ENCODE results near the gene TBX1.
"Not testable (repeated sequence)": the region's sequence is repeated elsewhere in the genome, so short reads cannot be mapped to it uniquely, and the experiment has no call there.

The TBX1 gene

DNA sequence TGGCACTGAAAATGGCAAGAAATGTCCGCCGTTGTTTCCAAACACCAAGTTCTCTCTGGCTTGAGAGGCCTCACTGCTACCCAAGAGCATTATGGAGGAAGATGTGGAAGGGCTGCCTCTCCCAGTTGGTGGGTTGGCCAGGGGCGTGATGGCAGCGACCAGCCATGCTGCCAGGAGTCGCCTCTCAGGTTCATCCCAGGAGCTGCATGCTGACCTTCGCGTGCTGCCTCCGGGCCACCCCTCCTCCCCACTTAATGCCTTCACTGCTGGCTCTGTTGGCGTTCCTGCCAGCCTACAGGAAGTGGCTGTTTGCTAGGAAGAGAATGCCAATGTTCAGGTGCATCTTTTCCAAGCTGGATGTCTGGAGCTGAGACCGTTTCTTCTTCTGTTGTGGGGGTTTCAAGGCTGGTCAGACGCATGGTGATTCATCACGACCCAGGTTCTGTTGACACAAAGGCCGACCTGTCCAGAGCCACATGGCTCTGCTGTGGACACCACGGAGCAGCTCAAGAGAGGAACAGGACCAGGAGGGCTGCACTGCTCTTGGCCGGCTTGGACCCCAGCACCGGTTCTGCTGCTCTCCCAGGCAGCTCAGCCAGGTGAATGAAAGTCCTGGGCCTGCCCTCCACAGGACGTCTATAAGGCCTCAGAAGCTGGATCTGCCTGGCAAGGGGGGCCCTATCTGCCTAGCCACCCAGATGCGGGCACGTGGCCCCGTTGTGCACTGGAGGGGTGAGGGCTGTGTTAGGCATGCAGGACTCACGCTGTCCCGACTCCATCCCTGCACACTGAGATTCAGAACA lies 25.1 kb downstream of the TBX1 start:
- DNase-seq: no peak

DNA sequence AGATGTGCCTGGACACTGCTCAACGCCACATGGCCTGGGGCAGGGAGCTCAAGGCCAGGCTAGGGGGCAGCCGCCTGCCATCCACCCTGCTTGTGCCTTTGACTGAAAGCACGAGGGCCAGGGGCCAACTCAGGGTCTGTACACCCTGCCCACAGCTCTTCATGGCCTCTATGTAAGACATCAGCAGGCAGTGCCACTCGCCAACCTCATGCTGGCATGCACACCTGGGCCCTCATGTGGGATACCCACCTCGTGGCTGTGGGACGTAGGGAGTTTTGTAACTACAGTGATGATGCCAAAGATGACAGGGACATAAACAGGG lies 25.6 kb downstream of the TBX1 start:
- no peak for DNase-seq

DNA sequence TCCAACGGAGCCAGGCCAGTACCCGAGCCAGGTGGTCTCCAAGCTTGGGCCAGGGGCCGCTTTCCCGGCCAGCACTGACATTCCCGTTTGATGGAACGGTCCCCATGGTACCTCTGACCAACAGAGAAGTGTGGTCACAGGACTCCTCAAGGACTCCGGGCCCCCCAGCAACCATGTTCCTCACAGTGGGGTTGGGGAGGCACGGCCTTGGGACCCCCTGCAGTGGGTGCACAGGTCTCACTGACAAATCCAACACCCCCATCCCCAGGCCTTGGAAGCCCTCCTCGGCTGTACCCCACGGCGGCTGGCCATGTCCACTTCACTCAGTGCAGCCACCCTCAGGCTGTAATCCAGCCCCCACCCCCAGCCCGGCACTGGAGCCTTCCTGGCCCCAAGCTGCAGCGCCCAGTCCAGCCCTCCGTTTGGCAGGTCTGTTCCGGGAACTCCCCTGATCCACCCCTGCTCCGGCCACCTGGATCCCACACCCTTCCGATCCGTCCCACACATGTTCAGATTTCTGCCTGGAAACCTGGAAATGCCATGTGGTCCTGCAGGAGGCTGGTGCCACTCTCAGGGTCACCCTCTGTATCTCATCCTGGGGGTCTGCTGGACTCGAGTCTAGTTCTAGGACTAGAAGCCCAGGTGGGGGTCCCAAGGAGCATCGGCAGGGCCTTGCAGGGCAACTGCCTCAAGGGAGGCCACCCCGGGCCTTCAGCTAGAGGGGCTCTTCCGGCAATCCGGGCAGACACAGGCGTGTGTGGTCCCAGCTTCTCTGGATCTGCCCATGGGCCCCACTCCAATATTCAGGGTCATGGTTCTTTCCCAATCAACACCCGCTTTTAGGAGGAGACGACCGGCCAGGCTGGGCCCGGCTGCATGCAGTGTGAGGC lies 26.6 kb downstream of the TBX1 start:
- DNase-seq: no peak

DNA sequence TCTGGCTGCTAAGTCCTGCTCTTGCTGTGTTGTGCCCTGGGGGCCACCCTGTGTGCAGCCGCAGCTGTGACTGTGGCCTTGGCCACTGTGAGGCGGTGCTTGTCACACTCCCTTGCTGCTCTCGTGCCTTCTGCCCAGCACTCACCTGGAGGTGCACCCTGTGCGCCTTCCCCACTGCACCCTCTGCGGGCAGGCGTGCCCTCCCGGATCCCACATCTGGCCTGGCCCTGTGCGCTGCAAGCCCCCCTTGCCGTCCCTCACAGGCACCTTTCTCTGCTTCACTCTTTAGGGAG lies 27.2 kb downstream of the TBX1 start:
- DNase-seq: no peak

DNA sequence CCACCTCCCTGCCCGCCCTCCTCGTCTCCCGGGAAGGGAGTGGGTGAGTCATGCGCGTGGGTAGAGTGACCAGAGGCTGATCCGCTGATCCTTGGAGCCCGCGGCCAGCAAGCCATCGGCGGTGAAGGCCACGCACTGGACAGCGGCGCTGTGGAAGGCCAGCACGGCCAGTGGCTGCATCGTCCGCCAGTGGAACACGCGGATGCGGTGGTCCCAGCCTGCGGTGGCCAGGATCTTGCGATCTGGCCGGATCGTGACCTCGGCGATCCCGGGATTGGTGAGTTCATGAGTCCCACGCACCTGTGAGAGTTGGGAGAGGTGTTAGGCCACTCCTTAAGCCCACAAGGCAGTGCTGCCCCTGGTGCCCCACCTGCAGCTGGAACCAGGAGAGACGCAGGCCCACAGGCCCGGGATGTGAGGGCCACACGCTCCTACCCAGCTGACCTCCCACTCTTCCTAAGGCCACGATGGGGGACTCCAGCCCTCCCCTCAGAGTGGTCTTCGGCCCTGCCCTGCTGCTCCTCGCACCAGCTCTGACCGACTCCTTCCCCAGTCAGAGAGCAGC lies 28.2 kb downstream of the TBX1 start:
- DNase-seq: no peak

DNA sequence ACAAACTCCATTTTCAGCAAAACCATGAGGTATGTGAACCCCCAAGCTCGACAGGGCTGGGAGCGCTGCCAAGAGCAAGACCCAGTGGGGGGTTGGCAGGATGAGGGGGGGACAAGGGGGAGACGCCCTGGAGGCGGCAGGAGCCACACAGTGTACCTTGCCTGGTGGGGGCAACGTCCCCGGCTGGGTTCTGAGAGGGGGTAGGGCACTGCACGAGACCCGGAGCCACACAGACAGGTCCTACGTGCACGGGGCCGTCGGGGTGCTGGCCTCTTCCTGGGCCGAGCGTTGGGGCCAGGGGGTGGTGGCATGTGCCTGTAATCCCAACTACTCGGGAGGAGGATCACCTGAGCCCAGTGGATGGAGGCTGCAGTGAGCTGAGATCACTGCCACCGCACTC lies 28.8 kb downstream of the TBX1 start:
- DNase-seq: no peak

DNA sequence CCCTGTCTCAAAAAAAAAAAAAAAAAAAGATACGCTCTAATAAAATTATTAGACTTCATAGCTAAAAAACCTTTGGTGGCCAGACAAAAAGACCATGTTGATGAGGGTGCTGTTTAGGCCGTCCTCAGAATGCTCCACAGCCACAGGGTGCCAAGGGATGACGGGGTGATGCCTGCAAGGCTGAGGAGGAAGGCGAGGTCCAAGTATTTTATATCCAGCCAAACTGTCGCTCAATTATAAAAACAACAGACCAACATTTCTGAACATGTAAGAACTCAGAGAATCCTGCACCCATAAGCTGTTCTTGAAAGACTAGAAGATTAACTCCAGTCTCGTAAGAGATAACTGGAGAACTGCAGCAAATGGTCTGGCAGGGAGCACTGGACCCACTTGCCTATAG lies 29.2 kb downstream of the TBX1 start:
- DNase-seq: no peak

DNA sequence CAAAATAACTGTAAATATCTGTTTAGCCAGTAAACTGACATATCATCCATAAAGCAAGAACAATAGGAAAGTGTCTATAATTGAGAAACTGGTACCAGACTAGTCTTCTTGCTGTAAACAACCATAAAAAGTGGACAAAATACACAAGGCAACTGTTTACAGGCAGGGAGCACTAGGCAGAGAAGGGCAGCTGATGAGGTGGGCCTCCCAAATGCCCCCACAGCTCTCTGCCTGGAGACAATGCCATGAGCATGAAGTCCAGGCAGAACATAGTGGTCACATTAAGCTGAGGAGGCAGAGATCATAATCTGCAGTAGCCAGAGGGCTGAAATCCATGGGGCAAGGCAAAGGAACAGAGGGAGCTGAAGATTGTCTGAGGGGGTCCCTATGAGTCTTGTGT lies 30.7 kb downstream of the TBX1 start:
- DNase-seq: no peak

DNA sequence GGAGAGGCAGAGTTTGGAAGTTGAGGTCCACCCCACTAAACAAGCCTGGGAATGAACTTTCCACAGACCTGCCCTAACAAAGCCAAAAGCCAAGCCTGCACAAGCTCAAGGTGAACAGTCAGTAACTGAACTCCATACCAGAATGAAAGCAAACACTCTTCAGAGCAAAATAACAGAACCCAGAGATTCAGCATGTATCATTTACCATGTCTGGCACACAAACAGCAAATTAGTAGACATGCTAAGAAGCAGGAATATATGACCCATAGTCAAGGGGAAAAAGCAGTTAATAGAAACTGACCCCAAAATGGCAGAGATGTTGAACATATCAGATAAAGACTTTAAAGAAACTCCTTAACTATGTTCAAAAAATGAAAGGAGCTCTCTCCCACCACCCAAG lies 31.3 kb downstream of the TBX1 start:
- no peak for DNase-seq

DNA sequence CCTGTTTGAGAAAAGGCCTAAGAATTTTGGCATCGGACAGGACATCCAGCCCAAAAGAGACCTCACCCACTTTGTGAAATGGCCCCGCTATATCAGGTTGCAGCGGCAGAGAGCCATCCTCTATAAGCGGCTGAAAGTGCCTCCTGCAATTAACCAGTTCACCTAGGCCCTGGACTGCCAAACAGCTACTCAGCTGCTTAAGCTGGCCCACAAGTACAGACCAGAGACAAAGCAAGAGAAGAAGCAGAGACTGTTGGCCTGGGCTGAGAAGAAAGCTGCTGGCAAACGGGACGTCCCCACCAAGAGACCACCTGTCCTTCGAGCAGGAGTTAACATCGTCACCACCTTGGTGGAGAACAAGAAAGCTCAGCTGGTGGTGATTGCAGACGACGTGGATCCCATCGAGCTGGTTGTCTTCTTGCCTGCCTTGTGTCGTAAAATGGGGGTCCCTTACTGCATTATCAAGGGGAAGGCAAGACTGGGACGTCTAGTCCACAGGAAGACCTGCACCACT lies 31.9 kb downstream of the TBX1 start:
- DNase-seq: not testable (repeated sequence)

DNA sequence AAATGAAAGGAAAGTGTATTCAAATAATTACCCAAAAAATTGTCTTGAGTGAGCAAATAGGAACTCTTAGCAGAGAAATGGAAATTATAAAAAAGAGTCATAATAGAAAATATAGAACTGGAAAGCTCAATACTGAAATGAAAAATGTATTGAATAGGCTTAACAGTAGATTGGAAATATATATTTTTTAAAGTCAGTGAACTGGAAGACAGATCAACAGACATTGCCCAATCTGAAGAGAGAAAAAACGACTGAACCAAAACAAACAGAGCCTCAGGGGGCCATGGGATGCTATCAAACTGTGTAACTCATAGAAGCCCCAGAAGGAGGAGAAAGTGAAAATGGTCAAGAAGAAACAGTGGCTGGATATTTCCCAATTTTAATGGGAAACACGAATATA lies 32.6 kb downstream of the TBX1 start:
- no peak for DNase-seq

DNA sequence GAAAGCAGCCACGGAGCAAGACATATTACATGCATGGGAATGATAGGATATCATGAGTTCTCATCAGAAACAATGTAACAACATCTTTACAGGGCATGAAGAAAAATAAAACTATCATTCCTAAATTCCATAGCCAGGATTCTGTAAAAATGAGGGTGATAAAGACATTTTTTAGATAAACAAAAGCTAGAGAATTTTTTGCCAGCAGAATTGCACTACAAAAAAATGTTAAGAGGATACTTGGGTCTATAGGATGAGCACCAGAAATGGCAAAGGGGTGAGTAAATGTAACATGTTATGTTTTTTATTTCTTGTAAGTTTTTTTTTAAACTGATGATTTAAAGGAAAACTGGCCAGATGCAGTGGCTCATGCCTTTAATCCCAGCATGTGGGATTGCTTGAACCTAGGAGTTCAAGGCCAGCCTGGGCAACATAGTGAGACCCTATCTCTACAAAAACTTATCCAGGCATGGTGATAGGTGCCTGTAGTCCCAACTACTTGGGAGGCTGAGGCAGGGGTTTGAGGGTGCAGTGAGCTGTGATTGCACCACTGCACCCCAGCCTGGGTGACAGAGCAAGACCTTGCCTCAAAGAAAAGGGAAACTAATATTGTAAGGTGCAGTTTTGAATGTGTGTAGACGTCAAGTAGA lies 33.2 kb downstream of the TBX1 start:
- DNase-seq: no peak

DNA sequence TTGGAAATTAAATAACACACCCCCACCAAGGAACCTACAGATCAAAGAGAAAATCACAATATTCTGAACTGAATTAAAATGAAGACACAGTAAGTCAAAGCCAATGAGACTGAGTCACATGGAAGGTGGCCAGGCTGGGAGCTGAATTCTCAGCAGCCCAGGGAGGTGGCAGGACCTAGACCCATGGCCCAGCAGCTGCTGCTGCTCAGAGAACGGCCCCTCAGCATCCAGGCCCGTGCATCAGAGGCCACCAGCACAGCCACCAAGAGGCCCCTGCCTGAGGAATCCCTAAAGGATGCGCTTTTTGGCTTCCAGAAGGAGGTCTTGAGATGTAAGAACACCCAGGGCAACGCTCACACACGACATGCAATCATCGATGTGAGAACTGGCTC lies 35.0 kb downstream of the TBX1 start:
- no peak for DNase-seq

DNA sequence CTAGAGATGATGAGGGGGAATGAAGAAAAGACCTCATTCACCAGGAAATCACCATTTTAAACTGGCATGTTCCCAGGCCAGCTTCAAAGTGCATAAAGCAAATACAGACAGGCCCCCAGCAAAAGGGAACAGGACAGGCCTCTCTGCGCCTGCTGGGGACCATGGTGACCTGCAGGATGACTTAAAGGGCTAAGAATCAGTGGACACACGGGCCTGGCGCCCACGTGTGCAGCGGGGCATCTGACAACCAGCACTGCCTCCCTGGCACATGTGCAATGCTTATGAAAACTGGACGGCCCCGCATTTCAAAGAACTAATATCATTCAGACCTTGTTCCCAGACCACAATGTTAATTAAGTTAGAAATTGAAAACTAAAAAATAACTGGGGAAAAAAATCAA lies 35.6 kb downstream of the TBX1 start:
- DNase-seq: no peak

DNA sequence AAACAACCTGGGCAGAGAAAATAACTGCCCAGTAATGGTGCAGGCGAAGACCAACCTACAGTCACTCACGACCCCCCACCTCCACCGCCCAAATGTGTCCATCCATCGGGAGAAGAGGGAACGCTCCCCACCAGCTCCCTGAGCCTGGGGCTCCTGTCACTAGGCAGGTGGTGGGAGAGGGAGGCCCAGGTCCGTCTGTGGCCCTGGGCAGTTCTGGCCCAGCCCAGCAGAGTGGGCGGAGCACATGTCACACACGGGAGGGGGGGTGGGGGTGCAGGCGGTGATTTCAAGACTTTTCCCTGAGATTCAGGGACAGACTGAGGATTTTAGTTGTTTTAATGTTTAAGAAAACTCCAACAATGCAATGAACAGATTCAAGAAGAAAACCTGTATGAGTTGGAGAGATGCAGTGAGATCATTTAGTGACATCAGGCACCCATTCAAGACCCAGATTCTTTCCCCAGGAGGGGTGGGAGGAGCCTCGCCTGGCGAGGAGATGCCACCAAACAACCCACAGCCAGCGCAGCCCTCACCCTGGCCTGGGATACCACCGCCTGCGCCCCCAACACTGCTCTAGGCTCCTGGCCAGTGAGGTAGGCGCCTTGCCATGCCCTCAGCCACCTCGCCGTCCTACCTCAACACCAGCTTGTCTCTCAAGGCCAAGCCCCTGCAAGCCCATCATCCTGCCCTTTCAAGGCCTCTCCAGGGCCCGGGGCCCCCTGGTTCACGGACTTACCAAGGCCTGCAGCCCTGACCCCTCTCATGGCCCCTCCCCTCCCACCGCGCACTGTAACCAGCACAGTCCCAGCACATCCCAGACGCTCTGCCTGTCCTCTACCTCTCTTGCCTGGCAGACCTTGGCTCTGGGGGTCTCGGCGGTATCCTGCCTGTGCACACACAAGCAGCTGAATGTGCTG lies 36.8 kb downstream of the TBX1 start:
- DNase-seq: no peak

DNA sequence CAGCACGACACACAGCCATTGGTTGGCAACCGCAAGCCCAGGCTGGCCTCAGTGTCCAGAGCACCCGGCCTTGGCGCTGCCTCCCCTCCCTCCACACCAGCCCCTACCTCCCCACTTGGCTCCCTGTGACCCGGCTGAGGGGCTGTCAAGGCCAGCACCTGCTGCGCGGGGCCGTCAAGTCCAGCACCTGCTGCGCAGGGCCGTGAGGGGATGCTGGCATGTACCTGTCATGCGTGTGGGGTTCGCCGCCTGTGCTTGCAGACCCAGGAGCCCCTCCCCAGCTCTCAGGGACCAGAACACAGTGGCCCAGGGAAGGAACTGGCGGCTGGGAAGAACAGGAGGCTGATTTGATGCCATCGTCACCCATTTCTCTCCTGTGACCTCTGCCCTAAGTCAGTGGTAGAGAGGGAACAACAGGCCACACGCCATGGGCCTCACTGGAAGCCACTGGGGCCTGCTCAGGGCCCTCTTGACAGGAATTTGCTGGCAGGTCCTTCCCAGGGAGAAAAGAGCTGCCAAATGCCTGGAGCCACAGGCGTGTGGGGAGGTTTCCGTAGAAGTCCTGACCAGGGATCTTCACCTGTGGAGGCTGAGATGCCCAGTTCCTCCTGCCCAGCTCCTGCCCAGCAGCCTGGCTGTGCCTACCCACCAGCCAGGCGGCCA lies 37.6 kb downstream of the TBX1 start:
- DNase-seq: no peak

DNA sequence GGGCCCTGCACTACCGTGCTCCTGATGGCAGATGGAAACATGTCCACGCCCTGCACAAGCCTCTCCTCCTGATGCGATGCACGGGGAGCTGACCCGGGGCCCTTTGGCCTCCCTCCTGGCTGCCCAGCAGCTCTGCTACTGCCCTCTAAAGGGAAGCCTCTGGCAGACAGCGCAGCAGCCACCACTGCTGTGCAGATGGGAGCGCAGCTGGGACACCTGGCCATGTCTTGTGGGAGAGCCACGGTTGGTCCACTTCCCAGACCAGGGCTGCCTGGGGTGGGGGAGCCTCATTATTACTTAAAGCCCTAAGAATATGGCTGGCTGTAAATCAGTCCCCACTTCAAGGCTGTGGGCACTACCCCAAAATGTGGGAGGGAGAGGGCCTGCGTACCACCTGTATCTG lies 38.3 kb downstream of the TBX1 start:
- DNase-seq: no peak

DNA sequence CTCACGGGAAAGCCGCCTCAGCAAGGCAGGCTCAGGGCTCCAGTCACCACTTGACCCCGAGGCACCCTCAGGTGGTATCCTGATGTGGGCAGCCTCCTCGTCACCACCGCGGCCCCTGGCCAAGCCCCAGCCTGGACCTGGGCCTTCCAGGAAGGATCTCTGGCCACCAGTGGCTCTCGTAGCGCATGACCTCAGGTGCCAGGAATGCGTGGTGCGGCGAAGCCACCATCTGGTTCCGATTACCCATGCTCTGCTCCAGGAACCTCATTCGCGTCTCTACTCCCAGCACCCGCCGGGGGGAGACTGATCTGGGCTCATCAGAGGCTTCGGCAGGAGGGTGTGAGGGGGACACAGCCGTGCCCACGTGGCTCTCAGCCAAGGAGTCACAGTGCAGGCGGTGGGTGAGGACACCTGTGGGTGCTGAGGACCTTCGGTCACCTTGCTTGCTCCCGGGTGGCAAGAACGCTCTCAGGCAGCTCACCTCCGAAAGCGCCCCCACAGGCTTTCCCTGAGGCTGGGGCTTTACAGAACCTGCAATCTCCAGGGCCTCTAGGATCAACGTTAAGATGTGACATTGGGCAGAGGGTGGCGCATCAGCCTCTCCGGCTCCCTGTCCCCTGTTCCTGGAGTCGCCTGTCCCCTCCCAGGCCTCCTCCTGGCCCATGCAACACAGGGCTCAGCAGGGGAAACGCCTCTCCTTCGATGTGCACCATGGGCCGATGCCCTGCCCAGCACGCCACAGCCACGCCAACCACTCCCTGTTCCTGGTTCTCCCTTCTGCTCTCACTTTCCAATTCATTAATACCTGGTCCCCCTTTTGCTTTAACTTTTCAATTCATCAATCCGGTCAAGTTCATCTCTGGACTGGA lies 39.0 kb downstream of the TBX1 start:
- DNase-seq: no peak

DNA sequence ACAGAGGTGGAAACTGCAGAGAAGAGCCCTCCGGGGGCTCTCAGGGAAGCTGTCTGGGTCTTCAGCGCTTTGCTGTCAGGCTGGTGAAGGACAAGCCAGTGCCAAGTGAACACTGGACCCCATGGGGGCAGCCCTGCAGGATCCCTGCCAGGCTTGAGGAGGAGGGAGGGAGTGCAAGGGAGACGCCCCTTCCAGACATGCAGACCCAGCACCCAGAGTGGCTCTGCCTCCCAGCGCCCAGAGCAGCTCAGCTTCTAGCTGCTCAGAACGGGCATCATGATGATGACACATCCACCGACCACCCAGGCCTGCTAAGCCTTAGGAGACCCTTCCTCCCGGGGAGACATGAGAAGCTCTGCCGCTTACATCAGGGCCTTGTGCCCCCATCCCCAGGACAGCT lies 39.7 kb downstream of the TBX1 start:
- DNase-seq: no peak

DNA sequence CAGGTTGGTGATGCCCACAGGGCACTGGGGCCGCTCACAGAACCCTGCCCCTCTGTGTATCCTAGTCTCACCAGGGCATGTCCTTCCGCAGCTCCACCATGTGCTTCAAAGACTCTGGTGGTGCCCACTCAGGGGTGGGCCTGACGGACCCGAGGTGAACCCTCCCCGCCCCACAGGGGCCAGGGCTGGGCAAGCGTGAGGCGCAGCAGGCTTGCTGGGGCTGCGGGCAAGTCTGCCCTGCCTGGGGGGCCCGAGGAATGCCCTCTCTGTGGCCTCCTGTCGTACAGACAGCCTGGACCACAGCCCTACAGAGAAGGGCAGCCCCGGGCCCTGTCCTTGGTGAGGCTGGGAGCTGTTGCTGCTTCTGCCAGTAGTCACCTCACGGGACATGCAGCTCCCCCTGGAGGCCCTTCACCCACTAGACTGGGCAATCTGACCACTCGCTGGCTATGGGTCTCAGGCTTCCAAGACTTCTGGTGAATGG lies 40.2 kb downstream of the TBX1 start:
- DNase-seq: no peak

Measured in NCI-H1694 treated with DMSO at 0.1 percent for 48 hours (cell line).